Effector memory CD4-positive, alpha-beta T cell (primary cell): ENCODE data around the gene SEC31B.

Source experiments
- DNase-seq, 3 donors: peaks; one replicate each; pipeline ENCODE4 v3.0.0-alpha.2; 2020
- H3K27ac ChIP-seq: 2 replicates; pipeline ENCODE4 v1.7.0; 2013; ENCODE audit warnings: mild to moderate bottlenecking, low read length, moderate library complexity; ENCODE audit not compliant: insufficient read depth, poor library complexity, severe bottlenecking
- H3K27me3 ChIP-seq: replicated peaks from 2 replicates; pipeline ENCODE4 v1.7.0; 2013; ENCODE audit warnings: mild to moderate bottlenecking, low read length; ENCODE audit not compliant: insufficient read depth, control insufficient read depth, poor library complexity, severe bottlenecking
- H3K36me3 ChIP-seq: 2 replicates; pipeline ENCODE4 v1.7.0; 2013; ENCODE audit warnings: mild to moderate bottlenecking, low read length, moderate library complexity; ENCODE audit not compliant: control insufficient read depth, insufficient read depth
- H3K4me1 ChIP-seq: 2 replicates; pipeline ENCODE4 v1.7.0; 2013; ENCODE audit warnings: low read length, mild to moderate bottlenecking; ENCODE audit not compliant: control insufficient read depth, insufficient read depth, poor library complexity, severe bottlenecking
- H3K4me3 ChIP-seq: 2 replicates; pipeline ENCODE4 v1.7.0; 2013; ENCODE audit warnings: low read length, low read depth, mild to moderate bottlenecking; ENCODE audit not compliant: insufficient read depth, poor library complexity, severe bottlenecking
- H3K9me3 ChIP-seq: 2 replicates; pipeline ENCODE4 v1.7.0; 2013; ENCODE audit warnings: mild to moderate bottlenecking, low read length, moderate library complexity; ENCODE audit not compliant: control insufficient read depth

The SEC31B gene

DNA sequence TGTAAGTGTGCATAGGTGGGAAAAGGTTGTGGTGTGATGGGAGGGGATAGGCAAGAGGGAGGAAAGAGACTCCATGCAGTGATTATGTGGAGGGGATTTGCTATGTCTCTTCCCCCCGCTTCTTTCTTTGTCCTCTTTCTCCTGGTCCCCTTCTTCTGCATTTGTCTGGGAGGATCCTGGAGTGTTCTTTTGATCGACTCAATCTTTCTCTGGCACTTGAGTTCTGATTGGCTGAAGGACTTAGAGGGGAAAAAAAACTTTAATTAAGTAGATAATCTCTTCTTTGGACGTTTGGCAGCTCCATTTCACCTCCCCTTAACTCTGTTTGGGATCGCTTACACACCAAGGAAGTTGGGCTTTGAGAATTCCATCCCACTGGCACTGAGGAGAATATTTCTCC, 57.0 kb downstream of the SEC31B start, which contains the start of gene WNT8B:
WNT8B (plus strand) TSS at position 301 of the 400 bp plus-strand sequence. CDS start 160 bp downstream, outside the sequence.
- Histone ChIP-seq H3K4me1 (no peaks in the 10 kb centered on the region), H3K27ac (no peak within 1 kb of the TSS), H3K36me3 (no peaks in the 10 kb centered on the region), H3K4me3 (no peak within 1 kb of the TSS), H3K9me3 (no peaks in the 10 kb centered on the region), H3K27me3 (no peaks in the 10 kb centered on the region)
- no peak for DNase-seq

DNA sequence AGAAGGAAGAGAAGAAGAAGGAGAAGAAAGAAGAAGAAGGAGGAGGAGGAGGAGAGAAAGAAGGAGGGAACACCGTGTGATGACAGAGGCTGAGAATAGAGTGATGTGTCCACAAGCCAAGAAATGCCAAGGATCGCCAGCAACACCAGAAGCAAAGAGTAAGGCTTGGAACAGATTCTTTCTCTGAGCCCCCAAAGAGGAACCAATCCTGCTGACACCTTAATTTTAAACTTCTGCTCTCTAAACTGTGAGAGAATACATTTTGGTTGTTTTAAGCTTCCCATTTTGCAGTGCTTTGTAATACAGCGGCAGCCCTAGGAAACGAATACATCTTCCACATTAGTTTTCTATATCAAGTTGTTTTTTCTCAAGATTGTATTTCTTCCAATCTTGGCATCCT, 70.7 kb downstream of the SEC31B start:
- Histone ChIP-seq H3K36me3 (no peaks in the 10 kb centered on the region), H3K27me3 (no peaks in the 10 kb centered on the region), H3K27ac (no peak overlapping the region), H3K4me1 (no peaks in the 10 kb centered on the region), H3K9me3 (no peaks in the 10 kb centered on the region), H3K4me3 (no peak overlapping the region)
- DNase-seq, result no peak

DNA sequence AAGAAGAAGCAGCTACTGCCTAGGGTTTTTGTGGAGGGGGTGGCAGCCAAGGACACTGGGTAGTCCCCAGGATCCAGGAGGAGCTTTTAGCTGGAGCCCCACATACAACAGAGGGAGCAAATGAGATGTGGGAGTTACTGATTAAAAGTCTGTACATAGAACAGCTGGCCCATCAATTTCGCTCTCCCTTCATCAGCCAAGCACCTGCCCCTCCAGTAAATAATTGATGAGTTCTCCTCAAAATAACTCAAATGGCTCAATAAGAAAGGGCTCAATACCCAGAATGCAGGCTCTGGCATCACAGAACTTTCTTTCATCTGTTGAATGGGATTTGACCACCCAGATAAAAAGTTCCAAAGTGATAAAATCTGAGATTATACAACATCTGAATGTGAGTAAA, 72.0 kb downstream of the SEC31B start:
- Histone ChIP-seq H3K4me1 (no peaks in the 10 kb centered on the region), H3K27ac (no peak overlapping the region), H3K27me3 (no peaks in the 10 kb centered on the region), H3K4me3 (no peak overlapping the region), H3K36me3 (no peaks in the 10 kb centered on the region), H3K9me3 (no peaks in the 10 kb centered on the region)
- no peak for DNase-seq

DNA sequence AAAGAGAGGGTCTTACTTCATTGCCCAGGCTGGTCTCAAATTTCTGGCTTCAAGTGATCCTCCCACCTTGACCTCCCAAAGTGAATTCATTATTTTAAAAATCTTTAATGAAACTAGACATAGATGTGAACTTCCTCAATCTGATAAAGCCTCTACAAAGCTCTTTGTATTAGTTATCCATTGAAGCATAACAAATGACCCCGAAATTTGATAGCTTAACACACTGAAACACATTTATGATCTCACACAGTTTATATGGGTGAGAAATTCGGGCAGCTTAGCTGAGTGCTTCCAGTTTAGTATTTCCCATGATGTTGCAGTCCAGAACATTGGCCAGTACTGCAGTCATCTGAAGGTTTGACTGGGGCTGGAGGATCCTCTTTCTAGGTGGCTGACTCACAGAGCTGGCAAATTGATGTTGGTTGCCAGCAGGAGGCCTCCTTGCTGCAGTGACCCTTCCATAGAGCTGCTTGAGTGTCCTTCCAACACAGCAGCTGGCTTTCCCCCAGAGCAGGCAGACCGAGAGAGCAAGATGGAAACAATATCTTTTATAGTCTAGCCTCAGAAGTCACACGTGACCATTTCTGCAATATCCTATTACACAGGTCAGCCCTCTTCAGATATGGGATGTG, 73.4 kb downstream of the SEC31B start:
- Histone ChIP-seq H3K4me1 (no peaks in the 10 kb centered on the region), H3K27ac (no peak overlapping the region), H3K4me3 (no peak overlapping the region), H3K27me3 (no peaks in the 10 kb centered on the region), H3K9me3 (no peaks in the 10 kb centered on the region), H3K36me3 (no peaks in the 10 kb centered on the region)
- no peak for DNase-seq

DNA sequence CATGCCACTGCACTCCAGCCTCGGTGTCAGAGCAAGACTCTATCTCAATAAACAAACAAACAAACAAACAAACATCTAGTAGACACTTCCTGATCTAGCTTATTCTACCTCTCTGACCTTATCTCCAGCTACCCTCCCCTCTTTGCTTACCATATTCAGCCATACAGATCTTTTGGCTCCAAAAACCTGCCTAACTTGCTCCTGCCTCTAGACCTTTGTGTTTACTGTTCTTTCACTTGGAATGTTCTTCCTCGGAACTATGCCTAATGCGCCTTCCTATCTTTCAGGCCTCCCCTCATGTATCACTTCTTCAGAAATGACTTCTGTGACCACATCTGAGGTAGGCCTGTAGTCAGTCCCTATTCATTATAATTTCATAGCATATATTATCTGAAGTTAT, 77.1 kb downstream of the SEC31B start:
- Histone ChIP-seq H3K9me3 (no peaks in the 10 kb centered on the region), H3K36me3 (no peaks in the 10 kb centered on the region), H3K4me3 (no peak overlapping the region), H3K4me1 (no peaks in the 10 kb centered on the region), H3K27me3 (no peaks in the 10 kb centered on the region), H3K27ac (no peak overlapping the region)
- DNase-seq, result no peak

DNA sequence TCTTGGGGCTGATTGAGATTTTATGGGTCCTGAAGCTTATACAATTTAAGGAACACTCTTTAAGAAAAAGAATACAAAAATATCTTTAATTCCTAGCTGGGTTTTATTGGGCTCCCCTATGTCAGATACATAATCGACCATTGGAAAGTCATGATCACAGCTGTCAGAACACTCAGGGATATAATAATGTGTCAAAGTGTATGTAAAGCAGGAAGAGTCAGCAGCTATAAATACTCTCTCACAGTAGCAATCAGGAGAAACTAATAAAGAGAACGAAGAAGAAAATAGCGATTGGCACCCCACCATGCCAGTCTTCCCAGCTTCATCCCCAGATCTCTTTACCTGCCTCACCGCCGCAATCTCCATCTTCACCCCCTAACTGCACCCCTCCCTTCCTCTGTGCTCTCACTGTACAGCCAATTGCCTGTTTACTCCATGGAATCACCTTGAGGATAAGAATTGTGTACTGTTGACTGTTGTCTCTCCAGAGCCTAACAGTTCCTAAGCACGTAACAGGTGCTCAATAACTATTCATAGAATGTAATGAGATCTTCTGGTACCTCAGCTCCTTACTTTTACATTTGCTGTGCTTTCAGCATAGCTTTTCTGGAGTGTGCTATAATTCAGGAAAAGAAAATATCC, 80.9 kb downstream of the SEC31B start:
- Histone ChIP-seq H3K4me1 (no peaks in the 10 kb centered on the region), H3K4me3 (no peak overlapping the region), H3K27ac (no peak overlapping the region), H3K9me3 (no peaks in the 10 kb centered on the region), H3K36me3 (no peaks in the 10 kb centered on the region), H3K27me3 (no peaks in the 10 kb centered on the region)
- DNase-seq, result no peak
